Hematopoietic multipotent progenitor cell treated with erythropoietin and hydrocortisone succinate and interleukin-3 and kit ligand, for 17 days (in vitro differentiated cells): Measurements from ENCODE around the gene DYSF.

ENCODE experiments used
- DNase-seq: peaks from one replicate; pipeline ENCODE4 v3.0.0-alpha.2; 2015; ENCODE audit warnings: low spot score

DYSF gene

GRCh38 chr2:71603311-71603811 lies 150.0 kb downstream of the DYSF start:
- no peak for DNase-seq

GRCh38 chr2:71603851-71604725 lies 150.7 kb downstream of the DYSF start:
- no peak for DNase-seq

DNA sequence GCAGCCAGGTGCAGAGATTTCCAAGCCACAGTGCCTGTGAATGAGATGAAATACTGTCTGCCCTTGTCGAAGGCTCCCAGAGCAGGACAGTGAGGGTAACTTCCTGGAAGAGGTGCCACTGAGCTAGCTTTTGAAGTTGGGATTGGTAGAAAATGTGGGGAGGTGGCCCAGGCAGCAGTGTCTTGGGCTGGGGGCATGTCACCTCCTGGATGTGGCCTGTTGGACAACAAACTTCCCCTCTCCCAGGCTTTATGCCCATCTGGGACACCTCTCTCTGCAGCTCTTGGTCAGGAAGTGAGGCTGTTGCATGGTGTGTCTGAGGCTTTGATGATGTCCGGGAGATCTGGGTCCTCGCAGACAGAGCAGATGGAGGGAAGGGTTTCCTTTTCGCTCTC lies 151.4 kb downstream of the DYSF start:
- no peak for DNase-seq

DNA sequence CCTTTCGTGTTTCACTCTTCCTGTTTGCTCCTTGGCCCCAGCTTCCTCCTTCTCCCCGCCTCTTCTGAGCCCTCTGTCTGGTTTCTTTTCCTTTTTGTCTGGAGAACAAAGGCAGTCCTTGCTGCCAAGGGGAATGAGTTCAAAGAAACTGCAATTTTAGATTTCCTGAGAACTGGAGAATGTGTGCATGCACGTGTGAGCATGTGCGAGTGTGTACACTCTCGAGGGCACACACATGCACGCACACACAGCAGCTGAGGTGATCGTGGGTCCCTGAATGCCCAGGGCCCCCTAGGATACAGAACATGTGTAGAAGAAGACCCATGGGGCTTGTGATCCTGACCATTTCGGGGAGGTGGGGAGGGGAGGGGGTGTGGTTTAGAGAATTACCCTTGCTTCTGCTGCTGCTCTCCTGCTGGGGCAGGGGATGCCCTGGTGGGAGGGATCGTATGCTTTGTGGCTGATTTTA lies 151.8 kb downstream of the DYSF start:
- no peak for DNase-seq

- DNase-seq = no peak
Observed at GRCh38 chr2:71605781-71606241, 152.4 kb downstream of the DYSF start.

GRCh38 chr2:71606244-71606643 lies 152.9 kb downstream of the DYSF start:
- DNase-seq = peak; percentile 81

GRCh38 chr2:71607151-71607889 lies 154.0 kb downstream of the DYSF start:
- DNase-seq = peak; percentile 51

- no peak for DNase-seq
Observed at GRCh38 chr2:71608034-71608433, 154.7 kb downstream of the DYSF start.

- no peak for DNase-seq
Observed at GRCh38 chr2:71608441-71608840, 155.1 kb downstream of the DYSF start.

DNA sequence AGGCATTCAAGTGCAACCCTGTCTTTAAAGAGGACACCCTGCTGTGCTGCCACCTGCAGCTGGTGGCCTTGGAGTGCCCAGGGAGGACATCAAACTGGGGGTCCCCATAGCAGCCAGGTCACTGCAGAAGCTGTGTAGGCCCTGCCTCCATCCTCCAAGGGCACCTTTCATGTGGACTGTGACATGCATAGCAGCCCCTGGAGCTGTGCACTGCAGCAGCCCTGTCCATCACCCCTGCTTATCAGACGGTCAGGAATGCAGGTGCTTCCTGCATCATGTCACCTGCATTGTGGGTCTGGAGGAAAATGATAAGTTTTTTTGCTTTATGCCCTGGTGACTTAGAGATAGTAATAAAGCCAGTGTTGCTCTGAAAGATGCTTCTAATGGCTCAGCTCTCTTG lies 155.7 kb downstream of the DYSF start:
- no peak for DNase-seq

DNA sequence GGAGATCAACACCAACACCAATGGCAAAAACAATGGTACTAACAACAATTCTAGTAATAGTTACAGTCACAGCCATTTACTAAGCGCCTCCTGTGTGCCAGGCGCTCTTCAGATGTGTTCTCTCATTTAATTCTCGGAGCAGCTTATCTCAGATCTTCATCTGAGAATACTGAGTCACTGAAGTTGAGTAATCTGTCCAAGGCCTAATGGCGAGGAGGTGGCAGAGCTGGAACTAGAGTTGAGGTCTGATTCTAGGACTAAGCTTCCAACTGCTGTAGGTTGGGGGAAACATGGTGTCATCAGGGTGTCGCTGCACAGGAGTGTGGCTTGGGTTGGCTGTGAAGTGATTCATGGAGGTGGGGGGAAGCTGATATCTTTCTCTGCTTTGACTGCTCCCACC lies 156.1 kb downstream of the DYSF start:
- peak; percentile 47 for DNase-seq

DNA sequence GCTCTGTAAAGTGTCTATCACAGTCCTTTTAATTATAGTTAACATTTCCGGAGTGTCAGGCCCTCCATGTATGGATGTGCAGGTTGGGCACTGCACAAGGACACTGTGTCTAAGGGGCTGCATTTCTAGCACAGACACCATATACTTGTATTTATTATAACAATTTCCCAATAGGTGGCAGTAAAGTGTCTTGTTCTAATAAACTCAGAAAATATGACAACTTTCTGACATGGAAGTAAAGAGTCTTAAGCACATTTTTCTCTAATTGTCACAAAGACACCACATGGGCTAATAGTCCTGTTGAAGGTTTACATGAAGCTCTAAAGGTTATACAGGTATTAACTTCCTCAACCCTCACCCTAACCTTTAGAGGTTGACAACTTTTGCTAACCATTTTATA lies 156.6 kb downstream of the DYSF start:
- peak; percentile 38 for DNase-seq

GRCh38 chr2:71610671-71611070 lies 157.3 kb downstream of the DYSF start:
- no peak for DNase-seq

DNA sequence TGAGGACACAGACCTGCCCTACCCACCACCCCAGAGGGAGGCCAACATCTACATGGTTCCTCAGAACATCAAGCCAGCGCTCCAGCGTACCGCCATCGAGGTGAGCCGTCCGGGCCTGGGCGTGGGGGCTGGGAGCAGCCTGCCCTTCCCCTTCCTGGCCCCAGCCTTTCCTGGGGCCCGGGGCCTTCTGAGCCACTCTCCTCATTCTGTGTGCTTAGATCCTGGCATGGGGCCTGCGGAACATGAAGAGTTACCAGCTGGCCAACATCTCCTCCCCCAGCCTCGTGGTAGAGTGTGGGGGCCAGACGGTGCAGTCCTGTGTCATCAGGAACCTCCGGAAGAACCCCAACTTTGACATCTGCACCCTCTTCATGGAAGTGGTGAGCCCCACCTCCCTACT lies 157.9 kb downstream of the DYSF start:
- no peak for DNase-seq

- DNase-seq = no peak
Observed at GRCh38 chr2:71611781-71612527, 158.6 kb downstream of the DYSF start.

GRCh38 chr2:71612581-71613402 lies 159.4 kb downstream of the DYSF start:
- no peak for DNase-seq

DNA sequence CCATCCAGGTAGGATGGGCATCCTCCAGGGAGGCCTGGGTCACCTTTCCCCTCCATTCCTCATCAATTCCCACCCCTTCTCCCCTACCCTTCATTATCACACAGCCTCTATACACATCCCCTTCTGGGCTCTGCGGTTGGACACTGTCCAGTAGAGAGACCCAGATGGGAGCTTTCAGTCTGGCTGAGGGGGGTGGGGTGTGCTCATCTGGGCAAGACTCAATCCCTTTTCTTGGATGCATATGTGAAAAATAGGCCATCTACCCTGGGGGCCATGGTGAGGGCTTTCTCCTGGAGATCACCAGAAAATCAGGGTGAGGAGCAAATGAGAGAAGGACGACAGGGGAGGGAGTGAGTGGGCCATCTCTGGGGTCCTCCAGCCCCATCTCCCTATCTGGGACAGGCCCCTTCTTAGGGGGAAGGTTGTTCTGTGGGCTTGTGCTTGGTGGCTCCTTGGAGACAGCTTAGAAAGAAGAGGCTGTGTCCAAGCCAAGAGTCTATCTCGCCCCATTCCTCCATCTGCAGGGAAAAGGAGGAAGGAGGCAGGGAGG lies 160.1 kb downstream of the DYSF start:
- no peak for DNase-seq

- no peak for DNase-seq
Observed at GRCh38 chr2:71613953-71614925, 160.9 kb downstream of the DYSF start.

DNA sequence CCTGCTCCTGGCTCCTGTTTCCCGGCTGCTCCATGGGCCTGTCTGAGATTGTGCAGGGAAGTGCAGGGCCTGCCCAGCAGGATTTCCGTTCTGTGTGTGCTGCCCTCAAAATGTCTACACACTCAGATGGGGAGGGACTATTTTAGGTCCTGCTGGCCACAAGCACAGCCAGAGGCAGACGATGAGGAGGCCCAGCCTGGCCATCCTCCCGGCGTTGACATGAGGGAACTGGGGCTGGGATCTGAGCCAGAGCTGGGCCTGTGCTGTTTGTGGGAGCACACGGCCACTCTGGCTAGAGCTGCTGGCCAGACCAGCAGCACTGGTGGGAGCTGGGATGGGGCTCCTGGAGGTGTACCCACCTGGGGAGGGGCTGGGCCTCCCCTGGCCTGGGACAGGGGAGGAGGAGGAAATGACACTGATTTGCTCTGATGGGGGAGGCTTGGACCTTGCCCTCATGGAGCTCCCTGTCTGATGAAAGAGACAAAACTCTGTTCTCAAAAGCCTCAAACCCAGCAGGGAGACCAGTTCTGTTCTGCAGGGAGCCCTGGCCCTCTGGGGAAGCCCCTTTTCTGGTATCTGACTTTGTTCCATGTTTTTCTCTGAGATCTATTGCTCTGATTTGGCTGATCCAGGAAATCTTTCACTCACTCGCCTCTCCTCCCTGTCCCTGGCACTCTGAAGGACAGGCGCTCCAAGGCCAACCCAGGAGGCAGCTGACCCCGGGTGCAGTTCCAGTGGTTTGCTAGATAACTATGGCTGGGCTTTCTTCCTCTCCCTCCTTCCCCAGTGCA lies 161.8 kb downstream of the DYSF start:
- no peak for DNase-seq
